GM21528 (cell line): Measurements from ENCODE around the gene CLIP4.

Experiments
- ATAC-seq: cut with Tn5 transposase; IDR thresholded peaks from one replicate; pipeline ENCODE4 v1.9.1; 2021; ENCODE audit warnings: mild to moderate bottlenecking, moderate library complexity; ENCODE audit not compliant: unreplicated experiment, low FRiP score

The CLIP4 gene

GRCh38 chr2:29235411-29235810, 120.2 kb downstream of the CLIP4 start:
- no peak for ATAC-seq

- ATAC-seq = no peak
These were observed 120.9 kb downstream of the CLIP4 start for GRCh38 chr2:29236074-29236473.

- ATAC-seq = no peak
These were observed 123.3 kb downstream of the CLIP4 start for GRCh38 chr2:29238497-29238896.
